Thyroid gland (tissue), 4 donors: ENCODE measurements around the gene CENPX. TPM values are rescaled to one million over a fixed set of nuclear protein-coding genes. Genes with fewer than 3 reads are reported as not detected.

Source experiments
- DNase-seq, 2 donors: peaks; one replicate each; pipeline ENCODE4 v3.0.0-alpha.2; 2019
- H3K27ac ChIP-seq, 3 donors: fragments of 200-600 bp; sonication (generic); 1 replicate in 2 of 3; 2 replicates in 1 of 3; pipeline ENCODE4 v1.5.1; 2016 to 2019; ENCODE audit warnings: mild to moderate bottlenecking in 1 of 3, moderate library complexity in 1 of 3
- H3K27me3 ChIP-seq: fragments of 200-600 bp; sonication (generic); one replicate; pipeline ENCODE4 v1.5.1; 2019
- H3K36me3 ChIP-seq, 2 donors: fragments of 200-600 bp; sonication (generic); one replicate each; pipeline ENCODE4 v1.5.1; 2016 to 2019
- H3K4me1 ChIP-seq, 2 donors: fragments of 200-600 bp; sonication (generic); one replicate each; pipeline ENCODE4 v1.5.1; 2017 to 2019
- H3K4me3 ChIP-seq, 3 donors: fragments of 200-600 bp; sonication (generic); replicated peaks in 1 of 3; 1 replicate in 2 of 3; 2 replicates in 1 of 3; pipeline ENCODE4 v1.5.1; 2016; ENCODE audit warnings: mild to moderate bottlenecking in 1 of 3
- H3K9me3 ChIP-seq: fragments of 200-600 bp; sonication (generic); one replicate; pipeline ENCODE4 v1.5.1; 2017
- POLR2A ChIP-seq, 2 donors: fragments of 450-650 bp; IDR thresholded peaks; one replicate each; pipeline ENCODE4 v1.6.1; 2017; ENCODE audit warnings: antibody characterized with exemption in 2 of 2, mild to moderate bottlenecking in 2 of 2, moderate library complexity in 1 of 2
- whole genome bisulfite sequencing, 2 donors: methylation state at CpG; one replicate each; pipeline ENCODE4 v1.1.5; 2017; 5-methylcytosine and 5-hydroxymethylcytosine counted together
- intact Hi-C: fragments of 100-400 bp; cut with DNase I; formaldehyde crosslinking; loops from one replicate; pipeline ENCODE4 v1.15.1; 2023
- total RNA-seq, 4 donors: library from RNA; depleted of rRNA; stranded (reverse); fragments of >200 nt; gene quantifications; one replicate each; pipeline ENCODE4 v1.2.3, GENCODE V29; 2016
- TF ChIP-seq, protein P1 (sequence below), 6 experiments: fragments of 200-600 bp in 3 of 6; fragments of 450-650 bp in 3 of 6; sonication (generic) in 3 of 6; IDR thresholded peaks; one replicate each; pipeline ENCODE4 v1.5.1; 2016 to 2019; ENCODE audit warnings: antibody characterized with exemption in 6 of 6, mild to moderate bottlenecking in 2 of 6, inconsistent platforms in 1 of 6, moderate library complexity in 1 of 6

CENPX gene
- total RNA-seq, 4 donors from 2014 or later = 40.7 to 95.9 (median 78.0) TPM

DNA sequence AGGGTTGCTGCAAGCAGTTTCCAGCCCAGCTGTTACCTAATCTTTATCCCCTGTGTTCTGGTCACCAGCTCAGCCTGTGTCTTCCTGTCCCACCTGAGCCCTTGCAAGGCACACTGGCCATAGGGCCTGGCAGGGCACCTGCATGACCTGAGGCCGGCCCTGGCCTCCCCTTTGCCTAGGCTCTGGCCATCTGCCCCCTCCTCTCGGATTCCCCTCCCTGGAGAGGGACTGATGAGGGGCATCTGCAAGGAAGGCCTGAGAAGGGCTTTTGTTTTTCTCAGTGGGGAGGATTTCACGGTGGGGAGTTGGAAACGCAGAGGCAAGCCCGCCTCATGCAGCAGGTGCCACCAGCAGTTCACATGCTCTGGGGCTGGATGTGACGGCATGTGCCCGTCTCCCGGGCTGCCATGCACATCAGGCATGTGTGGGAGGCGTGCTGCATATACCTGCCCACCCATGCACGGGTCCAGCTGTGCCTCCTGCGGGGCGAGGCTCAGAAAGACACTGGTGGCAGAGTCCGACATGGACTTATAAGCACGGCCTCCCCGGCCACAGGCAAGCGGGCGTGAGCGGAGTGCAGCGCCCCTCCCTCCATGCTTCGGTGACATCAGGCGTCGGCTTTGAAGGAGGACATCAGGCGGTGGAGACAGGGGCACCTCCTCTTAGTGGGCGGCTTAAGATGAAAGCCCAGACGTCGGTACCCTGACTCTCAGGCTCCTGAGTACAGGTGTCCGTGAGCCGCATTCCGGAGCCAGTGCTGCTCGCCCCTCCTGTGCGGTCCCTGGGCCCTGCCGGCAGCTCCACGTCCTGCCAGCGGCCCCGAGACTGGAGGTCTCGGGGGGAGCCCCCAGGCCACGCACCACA lies 28.7 kb downstream of the CENPX start:
- H3K36me3 ChIP-seq = no peaks in the 10 kb centered on the region
- no peak for DNase-seq
- H3K9me3 ChIP-seq = no peaks in the 10 kb centered on the region
- H3K27me3 ChIP-seq = no peaks in the 10 kb centered on the region
- no peak for TF ChIP-seq POLR2A (IDR thresholded peaks at IDR 0.05)
- TF ChIP-seq, protein P1, sequence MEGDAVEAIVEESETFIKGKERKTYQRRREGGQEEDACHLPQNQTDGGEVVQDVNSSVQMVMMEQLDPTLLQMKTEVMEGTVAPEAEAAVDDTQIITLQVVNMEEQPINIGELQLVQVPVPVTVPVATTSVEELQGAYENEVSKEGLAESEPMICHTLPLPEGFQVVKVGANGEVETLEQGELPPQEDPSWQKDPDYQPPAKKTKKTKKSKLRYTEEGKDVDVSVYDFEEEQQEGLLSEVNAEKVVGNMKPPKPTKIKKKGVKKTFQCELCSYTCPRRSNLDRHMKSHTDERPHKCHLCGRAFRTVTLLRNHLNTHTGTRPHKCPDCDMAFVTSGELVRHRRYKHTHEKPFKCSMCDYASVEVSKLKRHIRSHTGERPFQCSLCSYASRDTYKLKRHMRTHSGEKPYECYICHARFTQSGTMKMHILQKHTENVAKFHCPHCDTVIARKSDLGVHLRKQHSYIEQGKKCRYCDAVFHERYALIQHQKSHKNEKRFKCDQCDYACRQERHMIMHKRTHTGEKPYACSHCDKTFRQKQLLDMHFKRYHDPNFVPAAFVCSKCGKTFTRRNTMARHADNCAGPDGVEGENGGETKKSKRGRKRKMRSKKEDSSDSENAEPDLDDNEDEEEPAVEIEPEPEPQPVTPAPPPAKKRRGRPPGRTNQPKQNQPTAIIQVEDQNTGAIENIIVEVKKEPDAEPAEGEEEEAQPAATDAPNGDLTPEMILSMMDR (IDR thresholded peaks at IDR 0.05) = no peak
- H3K27ac ChIP-seq = peak overlapping the region in 1 of 3 donors; percentile 7
- H3K4me3 ChIP-seq = no peak overlapping the region
- intact Hi-C loops = no loop called here
- H3K4me1 ChIP-seq = peaks cover 39 to 62% of the 10 kb centered on the region in 2 donors
- WGBS, 2 donors = 97% methylated on average over 16 to 25 of the region's 37 CpGs

DNA sequence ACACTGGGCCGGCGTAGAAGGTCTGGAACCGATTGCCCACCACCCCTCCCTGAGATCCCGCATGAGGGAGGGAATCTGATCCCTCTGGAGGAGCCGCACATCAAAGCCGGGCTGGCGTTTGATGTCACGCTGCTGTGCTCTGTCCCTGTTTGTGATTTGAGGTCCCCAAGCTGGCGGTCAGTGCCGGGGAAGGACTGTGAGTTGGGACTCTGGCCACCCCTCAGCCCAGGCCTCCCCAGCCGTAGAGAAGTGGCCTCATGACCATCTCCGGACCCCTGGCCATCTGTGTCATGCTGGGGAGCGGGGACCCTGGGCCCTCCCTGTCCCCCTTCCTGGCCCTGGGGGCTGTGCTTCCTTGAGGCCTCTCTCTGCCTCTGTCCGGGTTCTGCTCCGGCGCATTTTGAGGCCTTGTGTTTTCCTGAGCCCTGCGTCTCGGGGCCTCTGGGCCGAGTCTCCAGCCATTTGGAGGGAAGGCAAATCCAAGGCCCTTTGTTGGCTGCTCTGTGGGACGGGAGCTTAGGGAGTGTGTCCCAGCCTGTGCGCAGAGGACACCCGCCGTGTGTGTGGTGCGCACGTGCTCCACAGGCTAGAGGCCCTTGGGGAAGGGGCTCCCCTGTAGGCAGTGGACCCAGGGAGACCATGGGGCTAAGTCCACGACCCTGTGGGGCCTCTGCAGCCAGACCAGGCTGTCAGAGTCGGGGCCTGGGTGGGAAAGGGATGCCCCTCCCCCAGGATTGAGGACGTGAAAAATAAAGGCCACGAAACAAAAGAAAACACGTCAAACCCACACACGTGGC lies 30.2 kb downstream of the CENPX start:
- no peaks in the 10 kb centered on the region for H3K27me3 ChIP-seq
- H3K4me3 ChIP-seq = no peak overlapping the region
- WGBS, 2 donors = 70 to 73% methylated on average over 21 to 24 of the region's 31 CpGs
- H3K9me3 ChIP-seq = no peaks in the 10 kb centered on the region
- TF ChIP-seq, protein P1 (IDR thresholded peaks at IDR 0.05) = no peak
- no peak for TF ChIP-seq POLR2A (IDR thresholded peaks at IDR 0.05)
- intact Hi-C loops = no loop called here
- H3K27ac ChIP-seq = peak overlapping the region in 1 of 3 donors; percentile 12
- peaks cover 36 to 48% of the 10 kb centered on the region in 2 donors for H3K4me1 ChIP-seq
- no peak for DNase-seq
- peaks cover 0 to under 1% of the 10 kb centered on the region in 2 donors for H3K36me3 ChIP-seq

DNA sequence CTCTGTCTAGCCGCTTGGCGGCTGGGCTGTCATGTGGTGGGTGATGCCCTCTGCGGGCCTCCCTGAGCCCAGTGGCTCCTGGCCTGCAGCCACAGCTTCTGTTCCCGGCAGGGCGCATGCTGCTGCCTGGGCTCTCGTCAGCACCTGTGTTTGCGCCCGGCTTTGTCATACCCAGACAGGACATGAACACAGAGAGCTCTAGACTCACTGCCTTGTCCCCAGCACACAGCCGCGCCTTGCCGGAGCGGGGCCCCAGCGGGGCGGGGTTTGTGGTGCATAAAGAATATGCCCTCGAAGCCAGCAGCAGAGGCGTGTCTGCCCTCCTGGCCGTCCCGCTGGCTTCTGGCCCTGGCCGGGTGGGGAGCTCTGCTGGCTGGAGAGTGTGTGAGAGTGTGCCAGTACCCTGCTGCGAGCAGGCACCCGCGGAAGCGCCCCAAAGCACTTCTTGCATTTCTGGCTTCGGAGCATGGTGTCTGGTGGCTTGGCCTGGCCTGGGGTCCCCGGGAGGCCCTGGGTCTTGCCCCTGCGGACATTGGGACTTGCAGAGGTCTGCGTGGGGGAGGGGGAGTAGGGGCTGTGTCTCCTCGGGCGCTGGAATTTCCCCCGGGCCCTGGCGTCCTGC lies 30.9 kb downstream of the CENPX start:
- Histone ChIP-seq H3K27me3 (no peaks in the 10 kb centered on the region), H3K4me1 (peaks cover 36 to 48% of the 10 kb centered on the region in 2 donors), H3K4me3 (no peak overlapping the region), H3K27ac (peak overlapping the region in 1 of 3 donors; percentile 12), H3K9me3 (no peaks in the 10 kb centered on the region), H3K36me3 (peaks cover 0 to 5% of the 10 kb centered on the region in 2 donors)
- peak; percentile 93 to 94 for DNase-seq
- WGBS, 2 donors = 24 to 39% methylated on average over 12 to 16 of the region's 31 CpGs
- peak in 1 of 2 donors; percentile 33 for TF ChIP-seq POLR2A (IDR thresholded peaks at IDR 0.05)
- TF ChIP-seq, protein P1 (IDR thresholded peaks at IDR 0.05) = peak in 1 of 6 experiments; percentile 6
- intact Hi-C loops = no loop called here

DNA sequence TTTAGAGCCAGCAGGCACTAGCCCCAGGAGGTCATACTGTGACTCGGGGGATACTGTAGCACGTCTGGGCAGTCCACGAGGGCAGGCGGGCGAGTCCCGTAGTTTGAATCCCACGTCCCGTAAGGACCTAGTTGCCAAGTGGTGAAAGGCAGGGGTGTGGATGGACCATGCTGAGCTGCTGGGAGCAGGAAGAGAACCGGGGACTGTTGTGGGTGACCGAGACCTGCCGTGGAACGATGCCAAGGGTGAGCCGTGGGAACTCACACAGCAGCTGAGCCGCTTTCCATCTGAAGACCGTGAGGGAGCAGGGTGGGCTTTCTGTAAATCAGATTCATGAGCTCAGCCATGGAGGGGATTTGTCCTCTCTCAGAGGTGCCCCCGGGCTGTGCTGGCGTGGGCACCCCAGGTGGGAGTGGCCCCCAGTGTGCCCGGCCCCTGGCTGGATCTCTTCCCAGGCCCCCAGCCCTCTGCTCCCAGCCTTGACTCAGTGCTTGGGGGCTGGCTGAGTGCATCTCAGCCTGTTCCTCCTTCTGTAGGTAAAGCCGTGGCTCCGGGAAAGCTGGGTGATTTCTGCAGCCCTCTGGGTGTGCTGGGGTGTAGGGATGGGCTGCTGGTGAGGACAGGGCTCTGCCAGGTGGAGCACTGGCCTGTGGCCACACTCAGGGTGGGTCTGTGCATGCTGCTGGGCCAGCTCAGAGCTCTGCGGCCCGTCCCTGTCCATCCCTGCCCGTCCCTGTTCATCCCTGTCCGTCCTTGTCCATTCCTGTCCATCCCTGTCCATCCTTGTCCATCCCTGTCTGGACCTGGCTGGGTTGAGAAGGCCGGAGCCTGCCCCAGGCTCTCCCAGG lies 31.6 kb downstream of the CENPX start:
- DNase-seq = no peak
- H3K36me3 ChIP-seq = peaks cover 0 to 6% of the 10 kb centered on the region in 2 donors
- H3K4me3 ChIP-seq = no peak overlapping the region
- WGBS, 2 donors = 88 to 90% methylated on average over 22 to 24 of the region's 25 CpGs
- TF ChIP-seq, protein P1 (IDR thresholded peaks at IDR 0.05) = no peak
- no peak for TF ChIP-seq POLR2A (IDR thresholded peaks at IDR 0.05)
- peaks cover 36 to 48% of the 10 kb centered on the region in 2 donors for H3K4me1 ChIP-seq
- intact Hi-C loops = no loop called here
- no peak overlapping the region for H3K27ac ChIP-seq
- H3K9me3 ChIP-seq = no peaks in the 10 kb centered on the region
- H3K27me3 ChIP-seq = no peaks in the 10 kb centered on the region
